K562 (cell line): ENCODE results near the gene ZBTB16.

ENCODE experiments used
- ATF1 ChIP-seq, 2 experiments: fragments of 450-650 bp in 1 of 2; IDR thresholded peaks; 2 replicates each; pipeline ENCODE4 v1.6.1; 2016; ENCODE audit warnings: missing compliant biosample characterization in 1 of 2, missing genetic modification characterization in 1 of 2
- CBX3 ChIP-seq, 2 experiments: IDR thresholded peaks; 1 replicate in 1 of 2; 2 replicates in 1 of 2; pipeline ENCODE4 v1.6.1; 2012; ENCODE audit warnings: inconsistent platforms in 2 of 2, low read length in 2 of 2, borderline replicate concordance in 1 of 2, control low read depth in 1 of 2
- ETV6 ChIP-seq, 3 experiments: fragments of 150-350 bp in 1 of 3; sonication (generic) in 1 of 3; formaldehyde crosslinking in 1 of 3; IDR thresholded peaks; 2 replicates each; pipeline versions ENCODE4 v1.6.1 to v1.8.0; 2014 to 2022; ENCODE audit warnings: borderline replicate concordance in 2 of 3, low read depth in 2 of 3, antibody characterized with exemption in 1 of 3, low read length in 1 of 3, mild to moderate bottlenecking in 1 of 3, missing genetic modification reagents in 1 of 3
- FOXA1 ChIP-seq: fragments of 450-650 bp; IDR thresholded peaks from 2 replicates; pipeline ENCODE4 v1.6.1; 2016; ENCODE audit warnings: mild to moderate bottlenecking, borderline replicate concordance
- L3MBTL2 ChIP-seq: fragments of 450-650 bp; IDR thresholded peaks from 2 replicates; pipeline ENCODE4 v1.6.1; 2016; ENCODE audit warnings: mild to moderate bottlenecking, moderate library complexity
- MCM5 ChIP-seq: fragments of 450-650 bp; IDR thresholded peaks from 2 replicates; pipeline ENCODE4 v1.6.1; 2016; ENCODE audit warnings: low read depth
- POLR2A ChIP-seq: fragments of 450-650 bp; conservative IDR thresholded peaks from 2 replicates; pipeline ENCODE4 v1.6.1; 2016
- POLR2AphosphoS5 ChIP-seq: IDR thresholded peaks from 2 replicates; pipeline ENCODE4 v1.6.1; 2011; ENCODE audit warnings: mild to moderate bottlenecking, low read depth, low read length, moderate library complexity; ENCODE audit not compliant: control insufficient read depth, insufficient read depth
- ZNF224 ChIP-seq: sonication (generic); formaldehyde crosslinking; IDR thresholded peaks from 2 replicates; pipeline ENCODE4 v1.8.0; 2022; ENCODE audit warnings: mild to moderate bottlenecking, missing genetic modification reagents
- TF ChIP-seq, protein P1 (sequence below), 2 experiments: fragments of 450-650 bp; formaldehyde crosslinking in 1 of 2; IDR thresholded peaks; 2 replicates each; pipeline versions ENCODE4 v1.4.0 to v1.6.1; 2014 to 2020; ENCODE audit warnings: mild to moderate bottlenecking in 2 of 2, borderline replicate concordance in 1 of 2, low read depth in 1 of 2

DNA sequence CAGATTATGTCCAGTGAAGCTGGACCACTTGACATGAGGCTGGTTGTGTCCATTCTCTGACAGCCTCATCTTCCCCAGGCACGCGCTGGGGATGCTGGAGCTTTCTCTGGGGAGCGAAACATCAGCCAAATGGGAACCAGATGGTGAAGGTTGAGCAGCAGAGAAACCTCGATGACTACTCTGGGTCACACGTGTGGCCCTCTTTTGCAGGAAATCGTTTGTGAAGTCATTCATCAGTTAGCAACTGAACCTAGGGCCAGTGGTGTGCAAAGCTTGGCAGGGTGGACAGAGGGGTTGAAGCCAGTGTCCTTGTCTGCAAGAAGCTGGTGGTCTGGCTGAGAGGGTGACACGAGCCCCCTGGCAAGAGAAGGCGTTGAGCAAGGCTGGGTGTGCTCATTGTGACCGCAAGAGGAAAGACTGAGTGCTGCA, 109.8 kb downstream of the ZBTB16 start:
- TF ChIP-seq ATF1 (CRISPR knock-in tag; IDR thresholded peaks at IDR 0.05), result no peak
- TF ChIP-seq ATF1 (tag; IDR thresholded peaks at IDR 0.05), result no peak
- TF ChIP-seq, protein P1, sequence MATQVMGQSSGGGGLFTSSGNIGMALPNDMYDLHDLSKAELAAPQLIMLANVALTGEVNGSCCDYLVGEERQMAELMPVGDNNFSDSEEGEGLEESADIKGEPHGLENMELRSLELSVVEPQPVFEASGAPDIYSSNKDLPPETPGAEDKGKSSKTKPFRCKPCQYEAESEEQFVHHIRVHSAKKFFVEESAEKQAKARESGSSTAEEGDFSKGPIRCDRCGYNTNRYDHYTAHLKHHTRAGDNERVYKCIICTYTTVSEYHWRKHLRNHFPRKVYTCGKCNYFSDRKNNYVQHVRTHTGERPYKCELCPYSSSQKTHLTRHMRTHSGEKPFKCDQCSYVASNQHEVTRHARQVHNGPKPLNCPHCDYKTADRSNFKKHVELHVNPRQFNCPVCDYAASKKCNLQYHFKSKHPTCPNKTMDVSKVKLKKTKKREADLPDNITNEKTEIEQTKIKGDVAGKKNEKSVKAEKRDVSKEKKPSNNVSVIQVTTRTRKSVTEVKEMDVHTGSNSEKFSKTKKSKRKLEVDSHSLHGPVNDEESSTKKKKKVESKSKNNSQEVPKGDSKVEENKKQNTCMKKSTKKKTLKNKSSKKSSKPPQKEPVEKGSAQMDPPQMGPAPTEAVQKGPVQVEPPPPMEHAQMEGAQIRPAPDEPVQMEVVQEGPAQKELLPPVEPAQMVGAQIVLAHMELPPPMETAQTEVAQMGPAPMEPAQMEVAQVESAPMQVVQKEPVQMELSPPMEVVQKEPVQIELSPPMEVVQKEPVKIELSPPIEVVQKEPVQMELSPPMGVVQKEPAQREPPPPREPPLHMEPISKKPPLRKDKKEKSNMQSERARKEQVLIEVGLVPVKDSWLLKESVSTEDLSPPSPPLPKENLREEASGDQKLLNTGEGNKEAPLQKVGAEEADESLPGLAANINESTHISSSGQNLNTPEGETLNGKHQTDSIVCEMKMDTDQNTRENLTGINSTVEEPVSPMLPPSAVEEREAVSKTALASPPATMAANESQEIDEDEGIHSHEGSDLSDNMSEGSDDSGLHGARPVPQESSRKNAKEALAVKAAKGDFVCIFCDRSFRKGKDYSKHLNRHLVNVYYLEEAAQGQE (IDR thresholded peaks at IDR 0.05; ENCODE audit: borderline replicate concordance), result no peak
- TF ChIP-seq, protein P1 (CRISPR knock-in tag; IDR thresholded peaks at IDR 0.05; ENCODE audit: low read depth), result no peak
- TF ChIP-seq L3MBTL2, result no peak
- no peak for TF ChIP-seq POLR2A
- no peak for TF ChIP-seq ETV6 (IDR thresholded peaks at IDR 0.05; ENCODE audit: borderline replicate concordance in 1 of 2, low read depth in 2 of 2, low read length in 1 of 2)
- no peak for TF ChIP-seq ETV6 (CRISPR knock-in tag; IDR thresholded peaks at IDR 0.05; ENCODE audit: borderline replicate concordance)
- no peak for TF ChIP-seq FOXA1
- TF ChIP-seq MCM5, result no peak
- TF ChIP-seq CBX3 (IDR thresholded peaks at IDR 0.05; ENCODE audit: borderline replicate concordance in 1 of 2, low read length in 2 of 2), result no peak
- TF ChIP-seq POLR2AphosphoS5, result no peak
- no peak for TF ChIP-seq ZNF224
